H1 (cell line): ENCODE measurements around the gene DUOX1. TPM values are rescaled to one million over a fixed set of nuclear protein-coding genes. Genes with fewer than 3 reads are reported as not detected.

Source experiments
- CTCF ChIA-PET: fragments of 300-600 bp; sonication (Branson Sonifier 250); formaldehyde crosslinking; loops from one replicate; lab custom pipeline; 2021; ENCODE audit not compliant: partially characterized antibody; lab: Charles Lee
- POLR2A ChIA-PET: fragments of 300-600 bp; sonication (Branson Sonifier 250); formaldehyde crosslinking; loops from one replicate; lab custom pipeline; 2021; ENCODE audit warnings: inconsistent platforms; ENCODE audit not compliant: partially characterized antibody; lab: Charles Lee
- DNase-seq, 2 experiments: peaks; one replicate each; pipeline versions ENCODE4 v3.0.0 to v3.0.0-alpha.2; 2010 to 2022; ENCODE audit warnings: low spot score in 2 of 2, low read depth in 1 of 2, mixed read lengths in 1 of 2
- FAIRE-seq: peaks from 2 replicates; lab custom pipeline; 2011; peaks lifted over from hg19 to GRCh38; lab: Jason Lieb, UNC
- H2AFZ ChIP-seq: 2 replicates; pipeline ENCODE4 v1.8.1; 2012; ENCODE audit warnings: low read length, inconsistent platforms
- H2AK5ac ChIP-seq: 2 replicates; pipeline ENCODE4 v1.6.1; 2013; ENCODE audit warnings: low read depth, low read length
- H2BK120ac ChIP-seq: replicated peaks from 2 replicates; pipeline ENCODE3; 2013; ENCODE audit warnings: low read depth, low read length, inconsistent platforms
- H2BK12ac ChIP-seq: 2 replicates; pipeline ENCODE4 v1.6.1; 2013; ENCODE audit warnings: low read depth, low read length
- H2BK15ac ChIP-seq: 2 replicates; pipeline ENCODE4 v1.6.1; 2013; ENCODE audit warnings: low read length
- H2BK20ac ChIP-seq: 2 replicates; pipeline ENCODE4 v1.6.1; 2013; ENCODE audit warnings: low read length
- H2BK5ac ChIP-seq: 2 replicates; pipeline ENCODE4 v1.6.1; 2013; ENCODE audit warnings: low read depth, low read length
- H3K14ac ChIP-seq: 2 replicates; pipeline ENCODE4 v1.6.1; 2013; ENCODE audit warnings: inconsistent platforms; ENCODE audit not compliant: insufficient read length
- H3K18ac ChIP-seq: 2 replicates; pipeline ENCODE4 v1.6.1; 2013; ENCODE audit warnings: low read length; ENCODE audit errors: extremely low read depth
- H3K23ac ChIP-seq: 2 replicates; pipeline ENCODE4 v1.6.1; 2013; ENCODE audit warnings: inconsistent platforms; ENCODE audit not compliant: insufficient read length
- H3K23me2 ChIP-seq: 2 replicates; pipeline ENCODE4 v1.6.1; 2013; ENCODE audit warnings: low read depth, low read length
- H3K27ac ChIP-seq: 2 replicates; pipeline ENCODE4 v1.6.1; 2011; ENCODE audit warnings: low read depth, low read length, inconsistent platforms
- H3K27me3 ChIP-seq, 4 experiments: replicated peaks in 1 of 4; 1 replicate in 1 of 4; 2 replicates in 3 of 4; pipeline versions ENCODE4 v1.6.1 to v1.8.1; 2011 to 2013; ENCODE audit warnings: low read length in 3 of 4, mild to moderate bottlenecking in 3 of 4, inconsistent platforms in 2 of 4, mixed read lengths in 2 of 4, moderate library complexity in 1 of 4; ENCODE audit not compliant: control insufficient read depth in 3 of 4, insufficient read depth in 3 of 4; ENCODE audit errors: extremely low read depth in 1 of 4
- H3K36me3 ChIP-seq, 4 experiments: 2 replicates each; pipeline versions ENCODE4 v1.6.1 to v1.8.1; 2011 to 2013; ENCODE audit warnings: mild to moderate bottlenecking in 4 of 4, low read length in 3 of 4, moderate library complexity in 2 of 4, control low read depth in 1 of 4, inconsistent platforms in 1 of 4; ENCODE audit not compliant: insufficient read depth in 4 of 4, control insufficient read depth in 2 of 4
- H3K4ac ChIP-seq: replicated peaks from 2 replicates; pipeline ENCODE3; 2013; ENCODE audit warnings: low read length, low read depth, mixed read lengths, inconsistent platforms; ENCODE audit not compliant: insufficient read length
- H3K4me1 ChIP-seq, 4 experiments: replicated peaks in 1 of 4; 1 replicate in 1 of 4; 2 replicates in 3 of 4; pipeline versions ENCODE4 v1.6.1 to v1.8.1; 2011 to 2013; ENCODE audit warnings: low read length in 3 of 4, inconsistent platforms in 2 of 4, mixed read lengths in 1 of 4; ENCODE audit not compliant: insufficient read depth in 4 of 4, control insufficient read depth in 3 of 4
- H3K4me2 ChIP-seq, 2 experiments: 2 replicates each; pipeline versions ENCODE4 v1.6.1 to v1.8.1; 2011 to 2013; ENCODE audit warnings: low read depth in 2 of 2, low read length in 2 of 2, control low read depth in 1 of 2, inconsistent platforms in 1 of 2, mild to moderate bottlenecking in 1 of 2; ENCODE audit not compliant: insufficient read depth in 1 of 2
- H3K4me3 ChIP-seq, 4 experiments: fragments of 200-600, 300-600 bp in 1 of 4; sonication (generic), shearing (Covaris generic), sonication (Bioruptor Twin) in 1 of 4; 2 replicates each; pipeline versions ENCODE4 v1.5.1 to v1.8.1; 2011 to 2016; ENCODE audit warnings: low read length in 4 of 4, low read depth in 3 of 4, control low read depth in 2 of 4, inconsistent platforms in 2 of 4, mild to moderate bottlenecking in 2 of 4, mixed read lengths in 1 of 4, moderate library complexity in 1 of 4; ENCODE audit not compliant: insufficient read depth in 2 of 4; ENCODE audit errors: extremely low read depth in 1 of 4
- H3K56ac ChIP-seq: replicated peaks from 2 replicates; pipeline ENCODE3; 2013; ENCODE audit warnings: low read depth, mild to moderate bottlenecking, mixed read lengths, low read length, inconsistent platforms; ENCODE audit not compliant: insufficient read length
- H3K79me1 ChIP-seq: 2 replicates; pipeline ENCODE4 v1.6.1; 2013; ENCODE audit warnings: low read depth, low read length, control low read depth
- H3K79me2 ChIP-seq, 2 experiments: 2 replicates each; pipeline versions ENCODE4 v1.6.1 to v1.8.1; 2012 to 2013; ENCODE audit warnings: low read length in 2 of 2, mild to moderate bottlenecking in 2 of 2, inconsistent platforms in 1 of 2; ENCODE audit not compliant: insufficient read depth in 2 of 2, control insufficient read depth in 1 of 2
- H3K9ac ChIP-seq, 4 experiments: replicated peaks in 1 of 4; 1 replicate in 1 of 4; 2 replicates in 3 of 4; pipeline versions ENCODE4 v1.6.1 to v1.8.1; 2011 to 2013; ENCODE audit warnings: low read depth in 3 of 4, low read length in 3 of 4, control low read depth in 2 of 4, mild to moderate bottlenecking in 2 of 4, moderate library complexity in 2 of 4, inconsistent platforms in 1 of 4; ENCODE audit errors: extremely low read depth in 1 of 4
- H3K9me3 ChIP-seq, 2 experiments: 2 replicates each; pipeline versions ENCODE4 v1.6.1 to v1.8.1; 2012 to 2013; ENCODE audit warnings: mild to moderate bottlenecking in 2 of 2, moderate library complexity in 2 of 2, control low read depth in 1 of 2, inconsistent platforms in 1 of 2, low read depth in 1 of 2, low read length in 1 of 2, mixed read lengths in 1 of 2; ENCODE audit not compliant: insufficient read depth in 2 of 2
- H4K20me1 ChIP-seq, 2 experiments: replicated peaks in 1 of 2; 2 replicates each; pipeline versions ENCODE3 to v1.8.1; 2011 to 2013; ENCODE audit warnings: inconsistent platforms in 2 of 2, low read length in 2 of 2, mild to moderate bottlenecking in 1 of 2; ENCODE audit not compliant: insufficient read depth in 2 of 2, control insufficient read depth in 1 of 2
- H4K5ac ChIP-seq: 2 replicates; pipeline ENCODE4 v1.6.1; 2013; ENCODE audit warnings: low read length, low read depth, mixed read lengths, inconsistent platforms; ENCODE audit not compliant: insufficient read length
- H4K8ac ChIP-seq: 2 replicates; pipeline ENCODE4 v1.8.0; 2013; ENCODE audit warnings: mild to moderate bottlenecking, moderate library complexity, low read length, inconsistent platforms; ENCODE audit not compliant: insufficient read depth; ENCODE audit errors: extremely low read depth
- H4K91ac ChIP-seq: replicated peaks from 2 replicates; pipeline ENCODE3; 2013; ENCODE audit warnings: low read length, mixed read lengths, inconsistent platforms; ENCODE audit not compliant: insufficient read length
- BCL11A ChIP-seq, 2 experiments: IDR thresholded peaks; one replicate each; pipeline ENCODE4 v1.6.1; 2011; ENCODE audit warnings: low read depth in 2 of 2, low read length in 2 of 2, mild to moderate bottlenecking in 2 of 2
- CHD1 ChIP-seq: IDR thresholded peaks from 2 replicates; pipeline ENCODE4 v1.6.1; 2012; ENCODE audit warnings: low read depth, low read length, improper control_type of control experiment
- HDAC2 ChIP-seq, 2 experiments: fragments of 300-600 bp in 1 of 2; sonication (generic) in 1 of 2; IDR thresholded peaks; 2 replicates each; pipeline ENCODE4 v1.6.1; 2011 to 2012; ENCODE audit warnings: low read depth in 2 of 2, low read length in 2 of 2, mild to moderate bottlenecking in 2 of 2, moderate library complexity in 2 of 2, borderline replicate concordance in 1 of 2, inconsistent platforms in 1 of 2
- PHF8 ChIP-seq: fragments of 200-600 bp; sonication (generic); conservative IDR thresholded peaks from 2 replicates; pipeline ENCODE4 v1.7.1; 2012; ENCODE audit warnings: low read depth, mild to moderate bottlenecking, inconsistent platforms, low read length, moderate library complexity
- POLR2AphosphoS5 ChIP-seq: IDR thresholded peaks from 2 replicates; pipeline ENCODE4 v1.6.1; 2011; ENCODE audit warnings: low read depth, low read length
- RBBP5 ChIP-seq: IDR thresholded peaks from 2 replicates; pipeline ENCODE4 v1.7.1; 2012; ENCODE audit warnings: low read depth, mild to moderate bottlenecking, inconsistent platforms, low read length, moderate library complexity, borderline replicate concordance
- RXRA ChIP-seq: IDR thresholded peaks from 2 replicates; pipeline ENCODE4 v1.6.1; 2011; ENCODE audit warnings: low read depth, mild to moderate bottlenecking, low read length, moderate library complexity; ENCODE audit not compliant: insufficient read depth
- SAP30 ChIP-seq: fragments of 300-600 bp; sonication (generic); IDR thresholded peaks from 2 replicates; pipeline ENCODE4 v1.7.1; 2012; ENCODE audit warnings: low read length, moderate library complexity, mild to moderate bottlenecking, inconsistent platforms; ENCODE audit not compliant: insufficient read depth, insufficient replicate concordance
- TEAD4 ChIP-seq: IDR thresholded peaks from 2 replicates; pipeline ENCODE4 v1.6.1; 2012; ENCODE audit warnings: low read depth, low read length, inconsistent platforms, mixed read lengths
- ZNF274 ChIP-seq: IDR thresholded peaks from 2 replicates; pipeline ENCODE4 v1.7.0; 2012; ENCODE audit warnings: low read length, borderline replicate concordance; ENCODE audit errors: extremely low read depth
- WGBS, 2 experiments: shearing (Covaris generic) in 1 of 2; methylation state at CpG; one replicate each; pipeline versions ENCODE4 v1.1.6 to v1.1.7; 2013 to 2015; ENCODE audit warnings: low lambda C conversion rate in 2 of 2, mixed read lengths in 2 of 2, inconsistent platforms in 1 of 2, low coverage in 1 of 2, missing lambda C conversion rate in 1 of 2; ENCODE audit not compliant: insufficient replicate concordance in 2 of 2, insufficient coverage in 1 of 2, insufficient read length in 1 of 2; ENCODE audit errors: extremely low coverage in 1 of 2, missing lambda C conversion rate in 1 of 2; 5-methylcytosine and 5-hydroxymethylcytosine counted together
- polyA plus RNA-seq, 7 experiments: library from polyadenylated mRNA; depleted of rRNA in 3 of 7; stranded (reverse) in 5 of 7; unstranded in 2 of 7; fragments of >200 nt in 5 of 7; fragments of 200-250 nt in 2 of 7; gene quantifications; 1 replicate in 5 of 7; 2 replicates in 1 of 7; 4 replicates in 1 of 7; pipeline versions ENCODE4 v1.2.1 to v1.2.3, GENCODE V29; 2011 to 2013; ENCODE audit warnings: missing spikeins in 2 of 7, mixed read lengths in 2 of 7
- total RNA-seq: library from RNA; stranded (reverse); fragmentation: NEBNext Ultra II Directional; extraction: Animal tissue kit (Norgen Biotek cat#: 25700); gene quantifications from 2 replicates; pipeline ENCODE4 v1.2.1, GENCODE V29; 2021
- TF ChIP-seq, protein P1 (sequence below): IDR thresholded peaks from 2 replicates; pipeline ENCODE4 v1.6.1; 2012; ENCODE audit warnings: inconsistent platforms
- TF ChIP-seq, protein P2 (sequence below): IDR thresholded peaks from 2 replicates; pipeline ENCODE4 v1.6.1; 2012; ENCODE audit warnings: inconsistent platforms

Gene DUOX1
- total and polyA plus RNA-seq, 2 of the 8 experiments (the other 6 are each of a cell fraction or from before 2014, with no cell fraction given) = 0.84 to 1.4 TPM

DNA sequence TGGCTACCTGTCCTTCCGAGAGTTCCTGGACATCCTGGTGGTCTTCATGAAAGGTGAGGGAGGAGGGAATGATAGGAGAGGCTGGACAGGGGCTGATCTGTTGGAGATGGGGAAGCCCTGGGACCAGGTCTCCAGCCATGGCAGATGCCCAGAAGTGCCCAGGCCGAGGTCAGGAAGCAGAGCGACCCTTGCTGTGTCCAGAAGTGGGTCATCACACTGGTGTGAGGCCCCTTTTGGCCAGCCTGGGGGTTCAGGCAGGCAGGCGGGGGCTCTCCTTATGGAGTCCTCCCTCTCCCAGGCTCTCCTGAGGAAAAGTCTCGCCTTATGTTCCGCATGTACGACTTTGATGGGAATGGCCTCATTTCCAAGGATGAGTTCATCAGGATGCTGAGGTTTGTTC is 17.8 kb downstream of the DUOX1 start:
- H4K8ac ChIP-seq = no peak overlapping the region
- no peak overlapping the region for H2BK5ac ChIP-seq
- H3K27me3 ChIP-seq = no peaks in the 10 kb centered on the region; a peak in 1 of 7 replicates
- ChIA-PET CTCF (interaction anchor here (0.7 to 3.1 kb wide), 6 partner anchors 9 to 129 kb away, joined by 3 to 12 read pairs (median 4); no protein-coding TSS in a partner anchor), POLR2A (interaction anchor here (1.4 kb wide), 1 partner anchor 9 kb away, joined by 4 read pairs; no protein-coding TSS in a partner anchor)
- H4K20me1 ChIP-seq = no peaks in the 10 kb centered on the region
- no peak overlapping the region for H3K18ac ChIP-seq
- H2AK5ac ChIP-seq = no peak overlapping the region
- no peak overlapping the region for H3K4me3 ChIP-seq
- no peak overlapping the region for H2BK20ac ChIP-seq
- H3K23ac ChIP-seq = no peak overlapping the region
- no peak overlapping the region for H3K14ac ChIP-seq
- no peak overlapping the region for H2AFZ ChIP-seq
- H3K4ac ChIP-seq = no peak overlapping the region
- no peaks in the 10 kb centered on the region for H3K36me3 ChIP-seq
- H3K9me3 ChIP-seq = no peaks in the 10 kb centered on the region
- H4K91ac ChIP-seq = no peak overlapping the region
- no peaks in the 10 kb centered on the region; the same call in 1 of the 2 replicates for H3K79me1 ChIP-seq
- H3K79me2 ChIP-seq = no peaks in the 10 kb centered on the region
- DNase-seq (no peak), FAIRE-seq (no peak)
- no peak overlapping the region for H2BK120ac ChIP-seq
- H3K4me2 ChIP-seq = no peak overlapping the region
- H2BK15ac ChIP-seq = no peak overlapping the region
- H3K9ac ChIP-seq = no peak overlapping the region
- 88% methylated on average over 7 of the region's 7 CpGs; no CpG with 5 or more reads in 1 of the 2 experiments for WGBS, 2 experiments
- H3K4me1 ChIP-seq = no peaks in the 10 kb centered on the region; a peak in 1 of 7 replicates
- no peak overlapping the region for H4K5ac ChIP-seq
- no peak overlapping the region for H3K27ac ChIP-seq
- no peak overlapping the region for H3K56ac ChIP-seq
- H2BK12ac ChIP-seq = no peak overlapping the region
- H3K23me2 ChIP-seq = no peaks in the 10 kb centered on the region
- TF ChIP-seq RBBP5 (no peak), RXRA (no peak), PHF8 (no peak), CHD1 (no peak), HDAC2 (IDR thresholded peaks at IDR 0.05; ENCODE audit: borderline replicate concordance in 1 of 2, low read depth in 2 of 2, low read length in 2 of 2) (no peak), BCL11A (IDR thresholded peaks at IDR 0.05; ENCODE audit: low read depth in 2 of 2, low read length in 2 of 2) (no peak), TEAD4 (no peak), POLR2AphosphoS5 (no peak), SAP30 (no peak), ZNF274 (no peak)
- TF ChIP-seq, protein P1, sequence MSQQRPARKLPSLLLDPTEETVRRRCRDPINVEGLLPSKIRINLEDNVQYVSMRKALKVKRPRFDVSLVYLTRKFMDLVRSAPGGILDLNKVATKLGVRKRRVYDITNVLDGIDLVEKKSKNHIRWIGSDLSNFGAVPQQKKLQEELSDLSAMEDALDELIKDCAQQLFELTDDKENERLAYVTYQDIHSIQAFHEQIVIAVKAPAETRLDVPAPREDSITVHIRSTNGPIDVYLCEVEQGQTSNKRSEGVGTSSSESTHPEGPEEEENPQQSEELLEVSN = no peak
- TF ChIP-seq, protein P2, sequence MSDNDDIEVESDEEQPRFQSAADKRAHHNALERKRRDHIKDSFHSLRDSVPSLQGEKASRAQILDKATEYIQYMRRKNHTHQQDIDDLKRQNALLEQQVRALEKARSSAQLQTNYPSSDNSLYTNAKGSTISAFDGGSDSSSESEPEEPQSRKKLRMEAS = no peak
